Neural cell (in vitro differentiated cells): ENCODE data around the gene HS3ST5.

ENCODE experiments used
- CTCF ChIP-seq: fragments of 450-650 bp; IDR thresholded peaks from 2 replicates; pipeline ENCODE4 v1.5.1; 2014; ENCODE audit warnings: antibody characterized with exemption, mild to moderate bottlenecking, moderate library complexity; ENCODE audit not compliant: poor library complexity, severe bottlenecking
- EP300 ChIP-seq: fragments of 450-650 bp; conservative IDR thresholded peaks from 2 replicates; pipeline ENCODE4 v1.6.1; 2014; ENCODE audit warnings: antibody characterized with exemption, mild to moderate bottlenecking, moderate library complexity; ENCODE audit not compliant: poor library complexity, severe bottlenecking
- EZH2 ChIP-seq: fragments of 200-600, 300-800 bp; shearing (Covaris generic), sonication (generic); IDR thresholded peaks from 2 replicates; pipeline ENCODE4 v1.6.1; 2014; ENCODE audit warnings: antibody characterized with exemption, low read length, borderline replicate concordance, mild to moderate bottlenecking; ENCODE audit not compliant: insufficient read depth, poor library complexity, severe bottlenecking
- MXI1 ChIP-seq: fragments of 450-650 bp; conservative IDR thresholded peaks from 2 replicates; pipeline ENCODE4 v1.6.1; 2014; ENCODE audit warnings: antibody characterized with exemption, mild to moderate bottlenecking; ENCODE audit not compliant: poor library complexity, severe bottlenecking
- POLR2AphosphoS5 ChIP-seq: IDR thresholded peaks from 2 replicates; pipeline ENCODE4 v1.6.1; 2012
- RAD21 ChIP-seq: fragments of 450-650 bp; conservative IDR thresholded peaks from 2 replicates; pipeline ENCODE4 v1.6.1; 2014; ENCODE audit warnings: antibody characterized with exemption, mild to moderate bottlenecking, moderate library complexity
- REST ChIP-seq: IDR thresholded peaks from 2 replicates; pipeline ENCODE4 v1.6.1; 2012; ENCODE audit warnings: borderline replicate concordance
- SMC3 ChIP-seq: fragments of 450-650 bp; conservative IDR thresholded peaks from 2 replicates; pipeline ENCODE4 v1.6.1; 2014; ENCODE audit warnings: antibody characterized with exemption, mild to moderate bottlenecking, moderate library complexity; ENCODE audit not compliant: poor library complexity
- TAF1 ChIP-seq: IDR thresholded peaks from 2 replicates; pipeline ENCODE4 v1.6.1; 2012; ENCODE audit warnings: low read depth

GRCh38 chr6:114140416-114140815 is 202.4 kb downstream of the HS3ST5 start:
- TF ChIP-seq CTCF (no peak), EZH2 (no peak), MXI1 (no peak), TAF1 (no peak), RAD21 (no peak), POLR2AphosphoS5 (no peak), EP300 (no peak), REST (no peak), SMC3 (no peak)
